Left ventricle myocardium inferior (tissue), 1 donor: ENCODE measurements around the gene PKN2. TPM values are rescaled to one million over a fixed set of nuclear protein-coding genes. Genes with fewer than 3 reads are reported as not detected.
"Not testable (repeated sequence)": the region's sequence is repeated elsewhere in the genome, so short reads cannot be mapped to it uniquely, and the experiment has no call there.

ENCODE experiments used
- DNase-seq: peaks from one replicate; pipeline ENCODE4 v3.0.0-alpha.2; 2020
- H3K27ac ChIP-seq: fragments of 200-600 bp; replicated peaks from 2 replicates; pipeline ENCODE4 v1.8.0; 2021
- H3K27me3 ChIP-seq: fragments of 200-600 bp; 2 replicates; pipeline ENCODE4 v1.8.0; 2021; ENCODE audit warnings: low read depth
- H3K36me3 ChIP-seq: fragments of 200-600 bp; 2 replicates; pipeline ENCODE4 v1.8.0; 2021
- H3K4me1 ChIP-seq: fragments of 200-600 bp; 2 replicates; pipeline ENCODE4 v1.8.0; 2021
- H3K4me3 ChIP-seq: fragments of 200-600 bp; 2 replicates; pipeline ENCODE4 v1.8.0; 2021; ENCODE audit warnings: mild to moderate bottlenecking, moderate library complexity
- H3K9me3 ChIP-seq: fragments of 200-600 bp; replicated peaks from 2 replicates; pipeline ENCODE4 v1.8.0; 2021
- CTCF ChIP-seq: fragments of 200-600 bp; IDR thresholded peaks from 2 replicates; pipeline ENCODE4 v1.8.0; 2021; ENCODE audit warnings: antibody characterized with exemption, mild to moderate bottlenecking, borderline replicate concordance
- intact Hi-C: fragments of 100-400 bp; cut with micrococcal nuclease; formaldehyde crosslinking; loops from one replicate; pipeline ENCODE4 v1.11.0; 2022
- total RNA-seq: library from RNA; stranded (reverse); fragmentation: NEBNext Ultra II Directional; extraction: Animal tissue kit (Norgen Biotek cat#: 25700); gene quantifications from one replicate; pipeline ENCODE4 v1.2.1, GENCODE V29; 2021
- donor health status: DM: no; HTN: yes; CAD: no; lungs with severe emphysema.

Gene PKN2
- total RNA-seq, 1 donor from 2014 or later = 28.2 TPM

- DNase-seq = no peak
- H3K36me3 ChIP-seq = peaks cover 77% of the 10 kb centered on the region
- H3K4me1 ChIP-seq = no peaks in the 10 kb centered on the region
- H3K27me3 ChIP-seq = no peaks in the 10 kb centered on the region
- intact Hi-C loops = no loop called here
- no peak overlapping the region for H3K27ac ChIP-seq
- no peak overlapping the region for H3K4me3 ChIP-seq
- TF ChIP-seq CTCF = no peak
- no peaks in the 10 kb centered on the region for H3K9me3 ChIP-seq
Observed at GRCh38 chr1:88813471-88813870, 129.4 kb downstream of the PKN2 start.

GRCh38 chr1:88819642-88820041 lies 135.6 kb downstream of the PKN2 start:
- H3K27me3 ChIP-seq, H3K4me3 ChIP-seq, H3K9me3 ChIP-seq, intact Hi-C loops, H3K4me1 ChIP-seq, H3K27ac ChIP-seq, DNase-seq: not testable (repeated sequence)
- H3K36me3 ChIP-seq = peaks cover 55% of the 10 kb centered on the region

GRCh38 chr1:88825721-88826120 lies 141.6 kb downstream of the PKN2 start:
- DNase-seq = no peak
- Histone ChIP-seq H3K4me3 (no peak overlapping the region), H3K27ac (no peak overlapping the region), H3K9me3 (no peaks in the 10 kb centered on the region), H3K36me3 (peaks cover 58% of the 10 kb centered on the region), H3K27me3 (no peaks in the 10 kb centered on the region), H3K4me1 (no peaks in the 10 kb centered on the region)
- intact Hi-C loops = no loop called here
- no peak for TF ChIP-seq CTCF

- intact Hi-C loops = no loop called here
- Histone ChIP-seq H3K36me3 (peaks cover 29% of the 10 kb centered on the region), H3K27me3 (no peaks in the 10 kb centered on the region), H3K9me3 (no peaks in the 10 kb centered on the region), H3K27ac (no peak overlapping the region), H3K4me1 (no peaks in the 10 kb centered on the region), H3K4me3 (no peak overlapping the region)
- no peak for TF ChIP-seq CTCF
- no peak for DNase-seq
Observed at GRCh38 chr1:88847643-88848042, 163.6 kb downstream of the PKN2 start.

- intact Hi-C loops = no loop called here
- Histone ChIP-seq H3K4me1 (peaks cover 2% of the 10 kb centered on the region), H3K27ac (no peak overlapping the region), H3K4me3 (no peak overlapping the region), H3K27me3 (no peaks in the 10 kb centered on the region), H3K9me3 (no peaks in the 10 kb centered on the region), H3K36me3 (peaks cover 67% of the 10 kb centered on the region)
- no peak for TF ChIP-seq CTCF
- DNase-seq = no peak
Observed at GRCh38 chr1:88851303-88852063, 167.4 kb downstream of the PKN2 start.

- Histone ChIP-seq H3K27me3 (no peaks in the 10 kb centered on the region), H3K9me3 (no peaks in the 10 kb centered on the region), H3K4me3 (no peak overlapping the region), H3K36me3 (peaks cover 10% of the 10 kb centered on the region), H3K27ac (no peak overlapping the region), H3K4me1 (peaks cover 28% of the 10 kb centered on the region)
- intact Hi-C loops = no loop called here
- TF ChIP-seq CTCF = no peak
- DNase-seq = no peak
Observed at GRCh38 chr1:88867743-88868521, 183.9 kb downstream of the PKN2 start.

GRCh38 chr1:88869644-88870043 lies 185.6 kb downstream of the PKN2 start:
- H3K9me3 ChIP-seq, H3K27me3 ChIP-seq, intact Hi-C loops, H3K27ac ChIP-seq, DNase-seq, H3K4me3 ChIP-seq, H3K36me3 ChIP-seq: not testable (repeated sequence)
- H3K4me1 ChIP-seq = peaks cover 35% of the 10 kb centered on the region
